SK-N-SH treated with all-trans-retinoic acid at 6 μM for 48 hours (cell line): ENCODE data around the gene NCK2.

Experiments used
- ATAC-seq: fragments of 200-7000 bp; cut with Tn5 transposase; 3 replicates; pipeline ENCODE4 v1.9.1; 2020; ENCODE audit warnings: mild to moderate bottlenecking, moderate library complexity
- ARNTL ChIP-seq: fragments of 450-650 bp; formaldehyde crosslinking; IDR thresholded peaks from 2 replicates; pipeline ENCODE4 v1.5.0; 2020; ENCODE audit warnings: low read depth, mild to moderate bottlenecking, moderate library complexity, borderline replicate concordance
- BACH2 ChIP-seq: fragments of 250-450 bp; sonication (Bioruptor Pico); IDR thresholded peaks from 2 replicates; pipeline ENCODE4 v1.9.0; 2021; ENCODE audit warnings: mild to moderate bottlenecking, borderline replicate concordance
- CSDC2 ChIP-seq: fragments of 250-450 bp; sonication (Bioruptor Pico); IDR thresholded peaks from 2 replicates; pipeline ENCODE4 v1.5.0; 2020; ENCODE audit warnings: mild to moderate bottlenecking, moderate library complexity
- ESRRG ChIP-seq: fragments of 250-450 bp; sonication (Bioruptor Pico); IDR thresholded peaks from 2 replicates; pipeline ENCODE4 v1.6.1; 2021; ENCODE audit warnings: mild to moderate bottlenecking
- GLIS3 ChIP-seq: fragments of 250-450 bp; sonication (Bioruptor Pico); IDR thresholded peaks from 2 replicates; pipeline ENCODE4 v1.5.0; 2020; ENCODE audit warnings: mild to moderate bottlenecking, moderate library complexity
- ISL1 ChIP-seq: fragments of 250-450 bp; sonication (Bioruptor Pico); IDR thresholded peaks from 2 replicates; pipeline ENCODE4 v2.1.2; 2022; ENCODE audit warnings: mild to moderate bottlenecking, moderate library complexity
- OSR1 ChIP-seq: fragments of 250-450 bp; sonication (Bioruptor Pico); IDR thresholded peaks from 2 replicates; pipeline ENCODE4 v1.8.0; 2022; ENCODE audit warnings: moderate library complexity, mild to moderate bottlenecking, inconsistent platforms
- PPARA ChIP-seq: fragments of 250-450 bp; sonication (Bioruptor Pico); IDR thresholded peaks from 2 replicates; pipeline ENCODE4 v1.5.0; 2020; ENCODE audit warnings: mild to moderate bottlenecking, borderline replicate concordance
- RARB ChIP-seq: fragments of 250-450 bp; sonication (Bioruptor Pico); IDR thresholded peaks from 2 replicates; pipeline ENCODE4 v1.8.0; 2021; ENCODE audit warnings: mild to moderate bottlenecking, moderate library complexity
- SNAI2 ChIP-seq: fragments of 250-450 bp; sonication (Bioruptor Pico); IDR thresholded peaks from 2 replicates; pipeline ENCODE4 v1.5.0; 2020; ENCODE audit warnings: mild to moderate bottlenecking, moderate library complexity
- TCF4 ChIP-seq: fragments of 250-450 bp; sonication (Bioruptor Pico); IDR thresholded peaks from 2 replicates; pipeline ENCODE4 v1.8.0; 2021; ENCODE audit warnings: mild to moderate bottlenecking, moderate library complexity, borderline replicate concordance
- TOX ChIP-seq: fragments of 250-450 bp; sonication (Bioruptor Pico); IDR thresholded peaks from 2 replicates; pipeline ENCODE4 v1.8.0; 2021; ENCODE audit warnings: mild to moderate bottlenecking, moderate library complexity, borderline replicate concordance
- ZC3H10 ChIP-seq: fragments of 250-450 bp; sonication (Bioruptor Pico); IDR thresholded peaks from 2 replicates; pipeline ENCODE4 v1.5.1; 2021; ENCODE audit warnings: mild to moderate bottlenecking, moderate library complexity
- ZFP3 ChIP-seq: fragments of 250-450 bp; sonication (Bioruptor Pico); IDR thresholded peaks from 2 replicates; pipeline ENCODE4 v1.5.0; 2020; ENCODE audit warnings: mild to moderate bottlenecking, moderate library complexity
- ZFP30 ChIP-seq: fragments of 450-650 bp; formaldehyde crosslinking; IDR thresholded peaks from 2 replicates; pipeline ENCODE4 v1.5.0; 2022; ENCODE audit warnings: mild to moderate bottlenecking, moderate library complexity
- ZNF565 ChIP-seq: fragments of 450-650 bp; formaldehyde crosslinking; conservative IDR thresholded peaks from 2 replicates; pipeline ENCODE4 v1.5.0; 2020; ENCODE audit warnings: low read depth, mild to moderate bottlenecking, moderate library complexity
- ZNF70 ChIP-seq: fragments of 450-650 bp; formaldehyde crosslinking; IDR thresholded peaks from 2 replicates; pipeline ENCODE4 v1.5.0; 2020; ENCODE audit warnings: mild to moderate bottlenecking, moderate library complexity
- ZNF8 ChIP-seq: fragments of 450-650 bp; formaldehyde crosslinking; IDR thresholded peaks from 2 replicates; pipeline ENCODE4 v1.5.0; 2020; ENCODE audit warnings: mild to moderate bottlenecking, moderate library complexity
- TF ChIP-seq, protein P1 (sequence below): fragments of 250-450 bp; sonication (Bioruptor Pico); IDR thresholded peaks from 2 replicates; pipeline ENCODE4 v1.5.0; 2020; ENCODE audit warnings: mild to moderate bottlenecking, moderate library complexity
- TF ChIP-seq, protein P2 (sequence below): fragments of 250-450 bp; sonication (Bioruptor Pico); IDR thresholded peaks from 2 replicates; pipeline ENCODE4 v1.5.1; 2021; ENCODE audit warnings: mild to moderate bottlenecking, moderate library complexity
- TF ChIP-seq, protein P3 (sequence below): fragments of 250-450 bp; sonication (Bioruptor Pico); IDR thresholded peaks from 2 replicates; pipeline ENCODE4 v1.8.0; 2021; ENCODE audit warnings: low read depth, mild to moderate bottlenecking, moderate library complexity, borderline replicate concordance
- TF ChIP-seq, protein P4 (sequence below): fragments of 250-450 bp; sonication (Bioruptor Pico); IDR thresholded peaks from 2 replicates; pipeline ENCODE4 v1.5.1; 2020; ENCODE audit warnings: low read depth, mild to moderate bottlenecking, moderate library complexity

NCK2 gene

DNA sequence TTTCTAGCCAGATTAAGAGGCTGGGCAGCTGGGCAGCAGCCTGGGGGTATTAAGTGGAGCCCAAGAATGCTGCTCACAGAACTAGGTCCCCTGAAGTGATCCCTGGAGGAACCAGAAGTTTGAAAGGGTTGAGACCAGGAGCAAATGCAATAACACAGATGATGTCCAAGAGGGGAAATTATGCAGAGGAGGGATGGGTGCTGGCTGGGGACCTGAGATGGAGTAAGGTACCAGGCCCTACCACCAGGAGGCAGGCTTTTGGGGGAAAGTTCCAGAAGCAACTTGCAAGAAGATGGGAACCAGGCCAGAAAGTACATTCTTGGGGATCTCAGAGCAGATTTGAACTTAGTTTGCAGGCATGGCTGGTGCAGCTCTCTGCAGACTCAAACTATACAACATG is 175.1 kb downstream of the NCK2 start:
- TF ChIP-seq ZNF565 (CRISPR knock-in tag) (no peak), ZFP3 (no peak), PPARA (CRISPR knock-in tag) (no peak), TOX (no peak), BACH2 (CRISPR knock-in tag) (no peak), OSR1 (CRISPR knock-in tag) (no peak), RARB (CRISPR knock-in tag) (no peak), CSDC2 (no peak), ZC3H10 (CRISPR knock-in tag) (no peak), ESRRG (CRISPR knock-in tag) (no peak), ZFP30 (CRISPR knock-in tag) (no peak), ARNTL (CRISPR knock-in tag) (no peak)
- TF ChIP-seq, protein P1, sequence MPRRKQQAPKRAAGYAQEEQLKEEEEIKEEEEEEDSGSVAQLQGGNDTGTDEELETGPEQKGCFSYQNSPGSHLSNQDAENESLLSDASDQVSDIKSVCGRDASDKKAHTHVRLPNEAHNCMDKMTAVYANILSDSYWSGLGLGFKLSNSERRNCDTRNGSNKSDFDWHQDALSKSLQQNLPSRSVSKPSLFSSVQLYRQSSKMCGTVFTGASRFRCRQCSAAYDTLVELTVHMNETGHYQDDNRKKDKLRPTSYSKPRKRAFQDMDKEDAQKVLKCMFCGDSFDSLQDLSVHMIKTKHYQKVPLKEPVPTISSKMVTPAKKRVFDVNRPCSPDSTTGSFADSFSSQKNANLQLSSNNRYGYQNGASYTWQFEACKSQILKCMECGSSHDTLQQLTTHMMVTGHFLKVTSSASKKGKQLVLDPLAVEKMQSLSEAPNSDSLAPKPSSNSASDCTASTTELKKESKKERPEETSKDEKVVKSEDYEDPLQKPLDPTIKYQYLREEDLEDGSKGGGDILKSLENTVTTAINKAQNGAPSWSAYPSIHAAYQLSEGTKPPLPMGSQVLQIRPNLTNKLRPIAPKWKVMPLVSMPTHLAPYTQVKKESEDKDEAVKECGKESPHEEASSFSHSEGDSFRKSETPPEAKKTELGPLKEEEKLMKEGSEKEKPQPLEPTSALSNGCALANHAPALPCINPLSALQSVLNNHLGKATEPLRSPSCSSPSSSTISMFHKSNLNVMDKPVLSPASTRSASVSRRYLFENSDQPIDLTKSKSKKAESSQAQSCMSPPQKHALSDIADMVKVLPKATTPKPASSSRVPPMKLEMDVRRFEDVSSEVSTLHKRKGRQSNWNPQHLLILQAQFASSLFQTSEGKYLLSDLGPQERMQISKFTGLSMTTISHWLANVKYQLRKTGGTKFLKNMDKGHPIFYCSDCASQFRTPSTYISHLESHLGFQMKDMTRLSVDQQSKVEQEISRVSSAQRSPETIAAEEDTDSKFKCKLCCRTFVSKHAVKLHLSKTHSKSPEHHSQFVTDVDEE, result no peak
- TF ChIP-seq, protein P2, sequence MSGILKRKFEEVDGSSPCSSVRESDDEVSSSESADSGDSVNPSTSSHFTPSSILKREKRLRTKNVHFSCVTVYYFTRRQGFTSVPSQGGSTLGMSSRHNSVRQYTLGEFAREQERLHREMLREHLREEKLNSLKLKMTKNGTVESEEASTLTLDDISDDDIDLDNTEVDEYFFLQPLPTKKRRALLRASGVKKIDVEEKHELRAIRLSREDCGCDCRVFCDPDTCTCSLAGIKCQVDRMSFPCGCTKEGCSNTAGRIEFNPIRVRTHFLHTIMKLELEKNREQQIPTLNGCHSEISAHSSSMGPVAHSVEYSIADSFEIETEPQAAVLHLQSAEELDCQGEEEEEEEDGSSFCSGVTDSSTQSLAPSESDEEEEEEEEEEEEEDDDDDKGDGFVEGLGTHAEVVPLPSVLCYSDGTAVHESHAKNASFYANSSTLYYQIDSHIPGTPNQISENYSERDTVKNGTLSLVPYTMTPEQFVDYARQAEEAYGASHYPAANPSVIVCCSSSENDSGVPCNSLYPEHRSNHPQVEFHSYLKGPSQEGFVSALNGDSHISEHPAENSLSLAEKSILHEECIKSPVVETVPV (CRISPR knock-in tag), result no peak
- TF ChIP-seq, protein P3, sequence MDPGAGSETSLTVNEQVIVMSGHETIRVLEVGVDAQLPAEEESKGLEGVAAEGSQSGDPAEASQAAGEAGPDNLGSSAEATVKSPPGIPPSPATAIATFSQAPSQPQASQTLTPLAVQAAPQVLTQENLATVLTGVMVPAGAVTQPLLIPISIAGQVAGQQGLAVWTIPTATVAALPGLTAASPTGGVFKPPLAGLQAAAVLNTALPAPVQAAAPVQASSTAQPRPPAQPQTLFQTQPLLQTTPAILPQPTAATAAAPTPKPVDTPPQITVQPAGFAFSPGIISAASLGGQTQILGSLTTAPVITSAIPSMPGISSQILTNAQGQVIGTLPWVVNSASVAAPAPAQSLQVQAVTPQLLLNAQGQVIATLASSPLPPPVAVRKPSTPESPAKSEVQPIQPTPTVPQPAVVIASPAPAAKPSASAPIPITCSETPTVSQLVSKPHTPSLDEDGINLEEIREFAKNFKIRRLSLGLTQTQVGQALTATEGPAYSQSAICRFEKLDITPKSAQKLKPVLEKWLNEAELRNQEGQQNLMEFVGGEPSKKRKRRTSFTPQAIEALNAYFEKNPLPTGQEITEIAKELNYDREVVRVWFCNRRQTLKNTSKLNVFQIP (CRISPR knock-in tag), result no peak
- no peak for ATAC-seq

DNA sequence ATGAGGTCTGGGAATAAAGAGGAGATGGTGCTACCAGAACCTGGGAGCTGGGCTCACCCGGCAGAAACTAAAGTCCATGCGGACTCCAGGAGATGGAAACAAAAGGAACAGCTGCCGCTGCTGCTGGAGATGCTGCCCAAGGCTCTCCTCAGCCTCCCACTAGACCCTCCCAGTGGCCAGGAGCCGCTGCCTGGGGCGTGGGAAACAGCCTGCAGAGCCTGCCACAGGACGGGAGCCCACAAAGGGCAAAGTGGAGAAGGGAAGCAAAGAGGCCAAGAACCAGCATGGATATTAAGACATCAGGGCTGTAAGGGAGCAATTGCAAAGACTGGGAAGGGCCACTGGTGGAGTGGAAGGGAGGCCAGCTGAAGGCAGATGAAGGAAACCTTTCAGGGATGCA is 179.6 kb downstream of the NCK2 start:
- TF ChIP-seq TOX (no peak), ISL1 (no peak), ZC3H10 (CRISPR knock-in tag) (no peak), ZNF8 (CRISPR knock-in tag) (no peak), CSDC2 (no peak), BACH2 (CRISPR knock-in tag) (no peak), OSR1 (CRISPR knock-in tag) (no peak), TCF4 (no peak), RARB (CRISPR knock-in tag) (no peak), ZNF70 (CRISPR knock-in tag) (no peak), ZNF565 (CRISPR knock-in tag) (no peak), PPARA (CRISPR knock-in tag) (no peak), SNAI2 (no peak), ZFP30 (CRISPR knock-in tag) (no peak), GLIS3 (no peak), ZFP3 (no peak)
- TF ChIP-seq, protein P4, sequence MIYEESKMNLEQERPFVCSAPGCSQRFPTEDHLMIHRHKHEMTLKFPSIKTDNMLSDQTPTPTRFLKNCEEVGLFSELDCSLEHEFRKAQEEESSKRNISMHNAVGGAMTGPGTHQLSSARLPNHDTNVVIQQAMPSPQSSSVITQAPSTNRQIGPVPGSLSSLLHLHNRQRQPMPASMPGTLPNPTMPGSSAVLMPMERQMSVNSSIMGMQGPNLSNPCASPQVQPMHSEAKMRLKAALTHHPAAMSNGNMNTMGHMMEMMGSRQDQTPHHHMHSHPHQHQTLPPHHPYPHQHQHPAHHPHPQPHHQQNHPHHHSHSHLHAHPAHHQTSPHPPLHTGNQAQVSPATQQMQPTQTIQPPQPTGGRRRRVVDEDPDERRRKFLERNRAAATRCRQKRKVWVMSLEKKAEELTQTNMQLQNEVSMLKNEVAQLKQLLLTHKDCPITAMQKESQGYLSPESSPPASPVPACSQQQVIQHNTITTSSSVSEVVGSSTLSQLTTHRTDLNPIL (CRISPR knock-in tag), result no peak
- TF ChIP-seq, protein P1, result no peak
- TF ChIP-seq, protein P3 (CRISPR knock-in tag), result no peak
- TF ChIP-seq, all 23 proteins: peak for 0
- no peak for ATAC-seq
